GM18867 (cell line): ENCODE measurements around the gene OSCAR.

ENCODE experiments used
- ATAC-seq: cut with Tn5 transposase; IDR thresholded peaks from one replicate; pipeline ENCODE4 v1.9.1; 2021; ENCODE audit warnings: mild to moderate bottlenecking, moderate library complexity; ENCODE audit not compliant: unreplicated experiment

OSCAR gene

DNA sequence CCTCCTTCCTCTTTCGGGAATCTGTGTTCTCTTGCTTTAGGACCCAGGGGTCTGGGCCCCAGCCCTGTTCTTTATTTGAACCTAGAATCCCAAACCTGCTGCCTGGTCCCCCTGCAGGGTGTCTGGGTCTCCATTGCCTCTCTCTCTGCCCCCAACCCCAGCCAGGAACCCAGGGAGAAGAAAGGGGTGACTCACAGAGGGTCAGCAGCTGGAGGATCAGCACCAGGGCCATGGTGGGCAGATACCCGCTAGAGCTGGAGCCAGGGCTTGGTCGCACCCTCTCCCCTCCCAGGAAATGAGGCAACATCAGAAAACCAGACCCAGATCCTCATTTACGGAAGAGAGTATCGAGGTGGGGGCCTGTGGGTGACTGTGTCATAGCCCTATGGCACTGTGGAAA, at the start of gene OSCAR:
Gene OSCAR (minus strand): TSS at position 243 of the 400 bp plus-strand sequence. CDS start 11 bp downstream, at position 232.
- ATAC-seq: no peak

- ATAC-seq: no peak
Measured at GRCh38 chr19:54149021-54149812, 48.6 kb upstream of the OSCAR start.

- no peak for ATAC-seq
Measured at GRCh38 chr19:54148158-54148557, 47.6 kb upstream of the OSCAR start.

GRCh38 chr19:54147676-54148075, 47.1 kb upstream of the OSCAR start:
- no peak for ATAC-seq

DNA sequence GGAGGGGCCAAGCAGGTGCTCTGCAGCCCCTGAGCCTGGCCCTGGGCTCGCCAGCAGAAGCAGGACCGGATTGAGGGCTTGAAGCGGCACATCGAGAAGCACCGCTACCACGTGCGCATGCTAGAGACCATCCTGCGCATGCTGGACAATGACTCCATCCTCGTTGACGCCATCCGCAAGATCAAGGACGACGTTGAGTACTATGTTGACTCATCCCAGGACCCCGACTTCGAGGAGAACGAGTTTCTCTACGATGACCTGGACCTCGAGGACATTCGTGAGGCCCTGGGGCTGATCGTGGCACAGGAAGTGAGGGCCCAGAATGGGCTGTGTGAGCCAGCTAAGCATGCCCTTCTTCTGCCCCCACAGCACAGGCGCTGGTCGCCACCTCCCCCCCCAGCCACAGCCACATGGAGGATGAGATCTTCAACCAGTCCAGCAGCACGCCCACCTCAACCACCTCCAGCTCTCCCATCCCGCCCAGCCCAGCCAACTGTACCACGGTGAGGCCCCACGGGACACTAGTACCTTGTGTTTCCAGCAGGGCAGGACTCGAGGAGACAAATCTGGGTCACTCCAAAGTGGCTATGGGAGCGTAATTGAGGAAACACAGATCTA, 45.0 kb upstream of the OSCAR start:
- no peak for ATAC-seq

DNA sequence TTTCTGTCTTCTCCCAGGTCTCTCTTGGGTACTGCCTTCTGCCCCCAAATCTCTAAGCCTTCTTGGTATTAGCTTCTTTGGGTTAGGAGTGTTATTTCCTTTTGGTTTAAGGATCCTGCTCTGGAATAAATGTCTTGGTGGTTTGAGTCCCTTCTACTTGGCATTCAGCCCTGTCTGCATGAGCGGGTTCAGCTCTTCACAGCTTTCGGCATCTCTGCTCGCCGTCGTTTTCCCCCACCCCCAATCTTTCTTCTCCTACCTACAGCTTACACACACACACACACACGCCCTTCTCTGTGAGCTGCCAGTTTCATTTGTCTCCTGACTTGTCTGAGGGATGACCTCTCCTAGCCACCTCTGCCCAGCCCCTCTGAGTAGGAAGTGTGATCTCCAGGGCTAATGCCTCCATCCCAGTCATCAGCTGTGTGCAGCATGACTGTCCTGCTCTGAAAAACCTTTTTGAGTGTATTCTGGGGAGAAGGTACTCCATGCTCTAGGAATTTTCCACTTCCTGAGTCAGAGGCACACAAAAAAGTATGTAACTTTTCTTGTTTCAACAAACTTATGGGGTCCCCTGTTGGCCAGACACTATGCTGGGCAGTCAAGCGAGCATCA, 41.7 kb upstream of the OSCAR start:
- ATAC-seq: no peak

DNA sequence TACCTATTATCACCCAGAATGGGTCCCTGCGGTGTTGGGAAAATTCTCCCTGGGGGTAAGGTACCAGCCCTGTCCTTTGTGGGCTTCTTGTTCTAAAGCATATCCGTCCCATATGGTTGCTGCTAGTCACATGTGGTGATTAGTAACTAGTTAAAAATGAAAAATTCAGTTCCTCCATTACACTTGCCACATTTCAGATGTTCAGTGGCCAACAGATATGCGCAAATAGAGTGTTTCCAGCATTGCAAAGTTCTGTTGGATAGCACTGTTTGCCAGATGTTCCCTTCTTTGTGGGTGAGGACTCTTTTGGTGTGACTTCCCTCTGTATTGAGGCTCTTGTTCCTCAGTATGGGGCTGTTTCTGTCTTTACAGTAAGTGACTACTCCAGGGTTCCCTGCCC, 40.8 kb upstream of the OSCAR start:
- no peak for ATAC-seq

- no peak for ATAC-seq
Measured at GRCh38 chr19:54138489-54139256, 38.1 kb upstream of the OSCAR start.

GRCh38 chr19:54137699-54138488, 37.3 kb upstream of the OSCAR start, which contains the start of gene CNOT3:
Gene CNOT3 (plus strand): TSS chr19:54137762. CDS start chr19:54142979, 5,217 bp downstream.
- no peak for ATAC-seq

GRCh38 chr19:54136864-54137698, 36.5 kb upstream of the OSCAR start:
- ATAC-seq: peak; percentile 75

- ATAC-seq: no peak
Measured at GRCh38 chr19:54136086-54136863, 35.7 kb upstream of the OSCAR start.

- no peak for ATAC-seq
Measured at GRCh38 chr19:54133957-54134590, 33.5 kb upstream of the OSCAR start.

GRCh38 chr19:54133312-54133956, 32.8 kb upstream of the OSCAR start:
- no peak for ATAC-seq

- no peak for ATAC-seq
Measured at GRCh38 chr19:54129617-54129996, 29.0 kb upstream of the OSCAR start.

DNA sequence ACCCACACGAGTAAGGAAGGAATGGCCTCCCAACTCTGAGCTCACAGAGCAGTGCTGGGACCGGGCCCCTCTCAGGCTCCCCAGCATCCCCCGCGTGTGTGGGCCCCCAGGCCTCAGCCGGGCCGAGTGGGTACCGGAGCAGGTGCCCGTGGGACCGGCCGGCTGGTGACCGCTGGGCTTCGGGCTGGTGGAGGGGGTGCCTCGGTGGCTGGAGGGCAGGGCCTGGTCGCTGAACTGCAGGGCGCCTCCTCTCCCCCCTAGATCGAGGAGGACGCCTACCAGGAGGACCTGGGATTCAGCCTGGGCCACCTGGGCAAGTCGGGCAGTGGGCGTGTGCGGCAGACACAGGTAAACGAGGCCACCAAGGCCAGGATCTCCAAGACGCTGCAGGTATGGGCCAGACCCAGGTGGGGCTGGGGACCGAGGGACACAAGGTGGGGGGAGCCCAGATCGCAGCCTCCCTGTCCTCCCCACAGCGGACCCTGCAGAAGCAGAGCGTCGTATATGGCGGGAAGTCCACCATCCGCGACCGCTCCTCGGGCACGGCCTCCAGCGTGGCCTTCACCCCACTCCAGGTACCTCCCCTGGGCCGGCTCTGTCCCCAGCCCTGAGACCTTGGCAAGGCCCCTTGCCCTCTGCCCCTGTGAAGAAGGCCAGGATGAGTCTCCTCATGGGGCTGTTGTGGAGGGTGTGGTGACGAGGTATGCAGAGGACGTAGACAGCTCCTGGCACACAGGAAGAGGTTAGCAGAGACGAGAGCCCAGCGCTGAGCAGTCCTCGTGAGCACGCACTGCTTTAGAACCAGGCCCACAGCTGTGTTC, 28.4 kb upstream of the OSCAR start:
- ATAC-seq: no peak

DNA sequence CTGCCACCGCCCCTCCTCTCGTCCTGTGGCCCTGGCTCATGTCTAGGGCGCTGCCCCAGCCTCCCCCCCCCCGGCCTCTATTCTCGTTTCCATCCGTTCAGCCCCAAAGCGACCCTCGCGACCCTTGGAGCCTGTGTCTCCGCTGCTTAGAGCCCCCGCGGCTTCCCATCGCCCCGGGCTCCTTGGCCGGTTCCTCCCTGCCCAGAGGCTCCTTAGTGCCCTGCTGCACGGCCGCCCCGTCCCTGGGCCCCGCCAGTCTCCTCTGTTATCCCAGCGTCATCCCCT, 27.8 kb upstream of the OSCAR start:
- ATAC-seq: no peak
